Measurements from ENCODE around the gene LTBP3.
A peak's percentile ranks its signal among the peaks of the same experiment; 100 is the strongest.

LTBP3 gene

GRCh38 chr11:65553301-65554001 is 4.7 kb downstream of the LTBP3 start:
- DNase-seq: no peak

DNA sequence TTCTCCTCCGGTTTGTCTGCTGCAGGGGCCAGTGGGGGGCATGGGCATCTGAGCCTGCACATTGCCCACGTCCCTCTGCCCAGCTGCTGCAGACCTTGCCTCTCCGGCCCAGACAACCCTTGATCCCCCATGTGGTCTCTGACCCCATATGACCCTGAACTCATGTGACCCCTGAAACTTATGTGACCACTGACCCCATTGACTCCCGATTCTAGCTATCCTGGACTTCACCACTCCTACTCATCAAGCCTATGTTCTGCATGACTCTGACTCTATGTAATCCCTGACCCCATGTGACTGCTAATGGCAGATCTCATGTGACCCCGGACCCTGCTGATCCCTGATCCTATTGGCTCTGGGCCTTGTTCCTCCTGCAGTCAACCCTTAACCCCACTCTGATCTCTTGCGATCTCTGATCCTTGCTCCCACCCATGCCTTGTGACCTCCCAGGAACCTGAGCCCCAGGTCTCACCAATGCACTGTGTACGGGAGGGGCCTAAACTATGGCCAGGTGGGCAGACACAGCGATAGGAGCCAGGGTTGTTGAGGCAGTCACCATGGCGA is 5.7 kb downstream of the LTBP3 start:
- DNase-seq: no peak

DNA sequence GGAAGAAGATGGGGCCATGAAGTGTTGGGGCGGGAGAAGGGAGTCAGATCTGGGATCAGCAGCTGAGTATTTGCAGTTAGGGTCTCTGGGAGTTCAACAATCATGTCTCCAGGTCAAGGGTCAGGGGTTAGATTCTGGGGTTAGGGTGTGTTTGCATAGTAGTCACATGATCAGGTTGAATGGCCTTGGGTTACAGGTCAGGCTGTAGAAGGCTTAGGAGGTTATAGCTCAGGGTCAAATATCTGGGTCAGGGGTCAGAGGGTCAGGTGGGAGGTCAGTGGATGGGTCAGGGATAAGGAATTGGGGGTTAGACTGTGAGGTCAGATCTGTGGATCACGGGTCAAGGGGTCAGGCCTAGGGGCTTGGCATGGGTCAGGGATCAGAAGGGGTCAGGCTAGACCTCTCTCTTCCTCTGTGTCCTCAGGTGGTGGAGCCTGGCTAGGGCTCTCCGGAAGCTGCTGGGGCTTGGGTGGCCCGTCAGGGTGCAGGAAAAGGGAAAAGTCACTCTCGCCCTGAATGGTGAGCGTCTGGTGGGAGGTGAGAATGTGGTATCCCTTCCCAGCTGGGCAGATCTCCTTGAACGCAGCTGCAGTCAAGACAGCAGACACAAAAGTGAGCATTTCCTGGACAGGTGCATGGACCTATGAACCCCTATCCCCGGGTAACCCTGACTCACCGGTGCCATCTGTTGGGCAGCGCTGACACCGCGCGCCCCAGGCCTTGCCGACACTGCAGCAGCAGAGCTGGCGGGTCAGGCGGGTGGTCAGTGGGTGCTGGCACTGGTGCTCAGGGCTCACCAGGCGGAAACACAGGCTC is 6.4 kb downstream of the LTBP3 start:
- no peak for DNase-seq

DNA sequence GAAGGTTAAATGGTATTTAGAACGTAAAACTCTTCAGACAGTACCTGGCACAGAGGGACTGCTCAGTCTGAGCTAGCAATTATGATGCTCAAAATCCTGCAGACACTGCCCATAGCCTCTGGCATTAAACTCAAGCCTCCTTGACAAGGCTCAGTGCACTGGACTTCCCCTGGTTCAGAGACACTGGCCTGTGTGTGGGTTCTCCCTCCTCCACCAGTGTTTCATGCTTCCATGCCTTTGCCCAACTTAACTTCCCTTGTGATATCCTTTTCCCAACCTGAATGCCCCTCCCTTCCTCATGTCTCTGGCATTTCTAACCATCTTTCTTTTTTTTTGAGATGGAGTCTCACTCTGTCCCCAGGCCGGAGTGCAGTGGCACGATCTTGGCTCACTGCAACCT is 9.1 kb downstream of the LTBP3 start:
- DNase-seq: no peak

DNA sequence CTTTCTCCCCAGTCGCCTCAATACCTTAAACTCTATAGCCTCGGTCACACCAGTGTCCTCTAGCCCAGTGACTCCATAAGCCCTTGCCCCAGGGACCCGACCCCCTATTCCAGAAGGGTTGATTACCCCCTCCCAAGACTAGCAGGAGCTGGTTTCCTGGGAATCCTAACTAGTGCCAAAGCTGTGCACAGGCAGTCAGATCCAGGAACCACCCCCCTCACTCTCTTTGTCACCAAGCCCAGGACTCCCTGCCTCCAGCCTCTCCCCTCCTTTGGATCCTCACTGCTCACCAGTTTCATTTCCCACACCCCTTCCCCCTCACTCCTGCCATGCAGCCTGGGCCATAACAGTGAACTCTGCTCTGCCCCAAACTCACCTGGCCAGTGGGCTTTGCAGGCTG is 9.8 kb downstream of the LTBP3 start:
- no peak for DNase-seq

- DNase-seq: no peak
These were observed 10.6 kb downstream of the LTBP3 start for GRCh38 chr11:65547446-65548125.

DNA sequence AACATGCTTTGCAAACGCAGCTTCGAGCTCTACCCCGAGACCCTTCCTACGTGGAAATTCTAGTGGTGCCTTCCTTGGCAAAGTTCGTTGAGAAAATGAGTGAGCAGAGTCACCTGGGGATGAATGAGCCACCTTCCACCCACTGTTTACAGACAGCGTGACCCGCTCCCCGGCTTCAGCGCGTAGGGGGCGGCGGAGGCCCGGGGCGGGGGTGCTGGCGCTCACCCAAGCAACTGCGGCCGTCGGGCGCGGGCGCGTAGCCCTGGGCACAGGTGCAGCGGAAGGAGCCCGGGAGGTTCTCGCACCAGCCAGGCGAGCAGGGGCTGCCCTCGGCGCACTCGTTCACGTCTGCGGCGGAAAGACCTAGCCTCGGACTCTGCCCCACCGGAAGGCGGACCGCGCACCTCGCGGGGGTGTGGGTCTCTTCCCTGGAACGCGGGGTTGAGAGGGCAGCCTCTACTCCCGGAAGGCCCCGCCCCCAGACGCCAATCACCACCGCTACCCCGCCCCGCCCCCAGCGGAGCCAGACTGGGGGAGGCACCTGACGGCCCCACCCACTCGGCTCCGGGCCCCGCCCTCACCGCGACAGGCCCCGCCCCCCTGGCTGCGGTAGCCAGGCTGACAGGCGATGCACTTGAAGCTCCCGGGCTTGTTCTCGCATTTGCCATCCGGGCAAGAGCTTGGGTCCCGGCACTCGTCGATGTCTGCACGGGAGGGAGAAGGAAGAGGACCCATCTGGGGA is 11.8 kb downstream of the LTBP3 start:
- no peak for DNase-seq

GRCh38 chr11:65545853-65546216 is 12.3 kb downstream of the LTBP3 start:
- no peak for DNase-seq

DNA sequence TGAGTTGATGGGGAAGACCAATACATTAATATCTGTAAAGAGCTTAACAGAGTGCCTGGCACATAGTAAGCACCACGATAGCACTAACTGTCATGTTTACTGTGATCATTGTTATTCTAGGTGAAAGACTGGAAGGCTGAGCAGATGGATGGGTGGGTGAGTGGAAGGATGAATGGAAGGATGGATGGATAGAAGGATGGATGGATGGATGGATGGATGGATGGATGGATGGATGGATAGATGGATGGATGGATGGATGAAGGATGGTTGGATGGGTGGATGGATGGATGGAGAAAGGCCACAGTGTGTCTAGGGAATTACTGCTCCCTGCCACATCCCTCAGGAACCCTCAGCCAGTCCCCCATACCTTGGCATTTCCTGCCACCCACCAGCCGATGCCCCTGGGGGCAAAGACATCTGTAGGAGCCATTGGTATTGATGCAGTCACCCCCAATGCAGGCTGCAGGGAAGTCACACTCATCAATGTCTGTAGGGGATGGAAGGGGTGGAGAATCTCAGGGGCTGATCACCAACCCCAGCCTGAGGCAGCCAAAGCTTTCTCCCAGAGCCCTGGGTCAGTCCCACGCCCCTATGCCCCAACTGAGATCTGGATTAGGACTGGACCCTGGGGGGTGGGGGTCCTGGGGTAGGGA is 15.3 kb downstream of the LTBP3 start:
- DNase-seq: no peak

- DNase-seq: no peak
These were observed 16.8 kb downstream of the LTBP3 start for GRCh38 chr11:65541093-65541982.

DNA sequence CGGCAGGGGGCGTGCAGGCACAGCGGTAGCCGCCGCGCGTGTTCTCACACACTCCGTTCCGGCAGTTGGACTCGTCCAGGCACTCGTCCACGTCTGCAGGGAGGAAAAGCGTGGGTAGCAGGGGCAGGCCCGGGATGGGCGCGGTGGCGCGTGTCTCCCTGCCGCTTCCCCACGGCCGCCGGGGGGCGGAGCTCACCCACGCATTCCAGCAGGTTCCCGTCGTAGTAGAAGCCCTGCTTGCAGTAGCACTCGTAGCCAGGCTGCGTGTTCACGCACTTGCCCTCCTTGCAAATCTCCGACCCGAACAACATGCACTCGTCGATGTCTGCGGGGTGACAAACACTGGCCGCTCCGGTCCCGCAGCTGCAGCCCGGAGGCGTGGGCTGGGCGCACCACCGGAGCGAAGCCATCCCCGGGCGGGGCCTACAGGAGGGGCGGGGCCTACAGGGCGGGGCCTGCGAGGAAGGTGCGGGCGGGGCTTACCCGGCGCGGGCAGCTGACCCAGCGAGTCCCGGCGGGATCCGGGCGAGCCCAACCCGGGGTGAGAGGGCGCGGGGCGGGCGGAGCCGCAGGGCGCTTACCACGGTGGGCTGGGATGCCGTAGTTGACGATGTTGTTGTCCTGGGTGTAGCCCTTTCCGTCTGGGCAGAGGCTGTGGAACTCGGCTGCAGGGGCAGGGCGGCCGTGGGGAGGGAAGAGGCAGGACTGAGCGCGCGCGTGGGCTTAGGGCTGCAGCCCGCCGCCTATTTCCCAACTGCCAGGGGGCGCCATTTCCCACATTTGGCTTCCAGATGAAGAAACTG is 17.7 kb downstream of the LTBP3 start:
- peak; percentile 74 for DNase-seq

DNA sequence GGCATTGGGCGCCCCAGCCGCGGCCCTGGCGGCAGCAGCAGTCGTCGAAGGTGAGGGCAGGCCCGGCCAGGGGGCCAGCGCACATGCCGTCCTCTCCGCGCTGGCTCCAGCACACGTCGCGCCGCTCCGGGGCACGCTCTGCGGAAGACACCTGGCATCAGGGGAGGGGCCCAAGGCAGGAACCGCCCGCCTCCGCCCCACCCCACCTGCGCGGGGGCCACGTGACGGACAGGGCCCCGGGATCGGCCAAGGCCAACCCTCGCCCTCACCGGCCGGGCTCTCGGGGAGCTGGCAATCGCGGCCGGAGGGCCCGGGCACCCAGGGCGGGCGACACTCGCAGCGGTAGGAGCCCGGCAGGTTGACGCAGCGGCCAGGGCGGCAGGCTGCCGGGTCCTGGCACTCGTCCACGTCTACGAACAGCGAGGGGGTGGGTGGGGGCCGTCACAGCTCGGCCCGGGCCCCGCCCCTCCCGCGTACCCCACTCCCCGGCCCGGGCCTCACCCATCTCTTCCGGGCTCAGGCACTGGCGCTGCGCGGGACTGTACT is 18.3 kb downstream of the LTBP3 start:
- no peak for DNase-seq

DNA sequence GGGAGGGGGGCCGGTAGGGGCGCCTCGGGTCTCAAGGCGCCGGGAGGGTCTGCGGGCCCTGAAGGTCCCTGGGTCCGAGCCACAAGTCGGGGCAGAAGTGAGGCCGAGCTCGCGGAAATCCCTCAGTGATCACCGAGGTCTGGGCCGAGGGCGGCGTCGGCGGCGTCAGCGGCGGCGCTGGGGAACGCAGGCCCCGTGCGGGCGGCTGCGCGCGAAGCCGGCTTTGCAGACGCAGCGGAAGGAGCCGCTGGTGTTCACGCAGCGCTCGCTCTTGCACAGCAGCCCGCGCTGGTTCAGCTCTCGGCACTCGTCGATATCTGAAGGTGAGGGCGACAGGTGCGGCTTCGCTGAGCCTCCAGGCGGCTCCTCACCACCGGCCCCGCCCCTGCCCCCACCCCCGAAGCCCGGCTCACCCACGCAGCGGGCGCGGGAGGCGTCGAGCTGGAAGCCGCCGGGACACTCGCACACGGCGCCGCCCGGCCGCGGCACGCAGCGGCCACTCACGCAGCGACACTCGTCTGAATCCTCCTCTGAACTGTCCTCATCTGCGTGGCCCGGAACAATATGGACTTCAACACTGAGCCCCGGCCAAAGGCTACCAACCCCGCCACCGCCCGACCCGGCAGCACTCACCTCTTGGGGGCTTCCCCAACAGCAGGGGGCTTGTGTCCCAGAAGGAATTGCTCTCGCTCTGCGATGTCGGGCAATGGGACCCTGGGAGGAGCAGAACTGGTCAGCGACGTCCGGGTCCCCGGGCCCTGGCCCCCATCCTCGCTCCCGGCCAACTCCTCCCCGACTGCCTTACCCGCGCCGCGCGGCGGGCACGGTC is 19.0 kb downstream of the LTBP3 start:
- DNase-seq: no peak

GRCh38 chr11:65538232-65538914 is 19.8 kb downstream of the LTBP3 start:
- DNase-seq: no peak

DNA sequence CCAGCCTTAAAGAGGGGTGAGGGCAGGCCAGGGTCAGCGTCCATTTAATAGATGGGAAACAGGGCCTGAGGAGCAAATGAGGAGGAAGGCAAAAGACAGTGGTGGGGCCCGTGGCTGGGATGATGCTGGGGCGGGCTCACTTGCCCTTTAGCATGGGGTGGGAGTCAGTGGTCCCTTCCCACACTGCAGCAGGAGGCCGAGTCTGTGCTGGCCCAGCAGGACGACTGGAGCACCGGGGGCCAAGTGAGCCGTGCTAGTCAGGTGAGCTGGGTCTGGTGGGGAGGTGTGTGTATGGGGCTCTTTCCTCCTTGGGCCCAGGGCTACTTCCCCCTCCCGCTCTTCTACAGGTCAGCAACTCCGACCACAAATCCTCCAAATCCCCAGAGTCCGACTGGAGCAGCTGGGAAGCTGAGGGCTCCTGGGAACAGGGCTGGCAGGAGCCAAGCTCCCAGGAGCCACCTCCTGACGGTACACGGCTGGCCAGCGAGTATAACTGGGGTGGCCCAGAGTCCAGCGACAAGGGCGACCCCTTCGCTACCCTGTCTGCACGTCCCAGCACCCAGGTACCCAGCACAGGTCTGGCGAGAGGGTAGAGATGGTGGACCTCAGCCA is 20.4 kb downstream of the LTBP3 start:
- no peak for DNase-seq

GRCh38 chr11:65537296-65537597 is 20.9 kb downstream of the LTBP3 start:
- no peak for DNase-seq

DNA sequence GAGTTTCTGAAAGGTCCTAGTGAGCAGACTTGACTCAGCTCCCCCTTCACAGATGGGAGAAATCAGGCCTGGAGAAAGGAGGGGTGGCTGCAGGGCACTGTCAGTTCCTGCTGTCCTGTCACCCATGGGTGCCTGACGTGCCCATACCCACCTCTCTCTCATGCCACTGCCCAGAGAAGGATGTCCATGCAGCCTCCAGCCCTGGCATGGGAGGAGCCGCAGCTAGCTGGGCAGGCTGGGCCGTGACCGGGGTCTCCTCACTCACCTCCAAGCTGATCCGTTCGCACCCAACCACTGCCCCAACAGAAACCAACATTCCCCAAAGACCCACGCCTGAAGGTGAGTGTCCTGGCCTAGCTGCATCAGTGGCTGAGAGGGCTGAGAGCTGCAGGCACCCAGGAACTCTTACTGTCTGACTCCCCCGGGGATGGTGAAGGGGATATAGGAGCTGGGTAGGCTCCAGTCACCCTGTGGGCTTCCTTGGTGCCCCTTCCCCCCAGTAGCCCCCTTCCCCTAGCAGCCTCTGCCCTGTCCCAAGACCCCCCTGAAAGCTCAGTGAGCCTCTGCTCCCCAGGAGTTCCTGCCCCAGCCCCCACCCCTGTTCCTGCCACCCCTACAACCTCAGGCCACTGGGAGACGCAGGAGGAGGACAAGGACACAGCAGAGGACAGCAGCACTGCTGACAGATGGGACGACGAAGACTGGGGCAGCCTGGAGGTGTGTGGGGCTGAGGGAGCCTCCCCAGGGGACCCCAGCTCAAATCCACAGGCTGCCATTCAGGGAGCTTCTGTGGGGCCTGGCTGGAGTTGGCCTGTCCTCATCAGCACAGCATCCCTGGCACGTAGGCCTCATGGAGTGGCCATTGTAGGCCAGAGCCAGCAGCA is 21.5 kb downstream of the LTBP3 start:
- DNase-seq: no peak

Measured in GOT3 (cell line).